ENCODE measurements around the gene LASP1.

LASP1 gene

DNA sequence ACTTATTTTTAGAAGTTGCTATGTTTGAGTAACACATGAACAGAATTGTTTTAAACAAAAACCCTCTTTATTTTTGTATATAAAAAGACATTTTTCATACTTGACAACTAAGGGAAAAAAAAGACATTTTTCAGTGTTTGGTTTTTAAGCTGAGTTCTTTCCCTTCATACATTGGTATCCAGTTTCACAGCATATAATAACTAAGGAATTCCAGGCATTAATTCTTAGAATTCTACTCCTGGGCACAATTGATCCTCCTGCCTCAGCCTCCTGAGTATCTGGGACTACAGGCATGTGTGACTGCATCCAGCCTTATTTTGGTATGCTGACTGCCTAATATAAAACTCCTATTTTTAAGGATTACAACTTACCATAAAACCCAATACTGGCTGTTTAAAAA lies 88.9 kb downstream of the LASP1 start:
- Histone ChIP-seq H3K9me3 (no peaks in the 10 kb centered on the region), H3K27ac (peak overlapping the region in 1 of 2 donors; percentile 58), H3K4me3 (no peak overlapping the region), H3K4me1 (peaks cover 0 to 22% (median 2%) of the 10 kb centered on the region in 4 donors), H3K27me3 (no peaks in the 10 kb centered on the region), H3K36me3 (no peaks in the 10 kb centered on the region)
- TF ChIP-seq, protein P1, sequence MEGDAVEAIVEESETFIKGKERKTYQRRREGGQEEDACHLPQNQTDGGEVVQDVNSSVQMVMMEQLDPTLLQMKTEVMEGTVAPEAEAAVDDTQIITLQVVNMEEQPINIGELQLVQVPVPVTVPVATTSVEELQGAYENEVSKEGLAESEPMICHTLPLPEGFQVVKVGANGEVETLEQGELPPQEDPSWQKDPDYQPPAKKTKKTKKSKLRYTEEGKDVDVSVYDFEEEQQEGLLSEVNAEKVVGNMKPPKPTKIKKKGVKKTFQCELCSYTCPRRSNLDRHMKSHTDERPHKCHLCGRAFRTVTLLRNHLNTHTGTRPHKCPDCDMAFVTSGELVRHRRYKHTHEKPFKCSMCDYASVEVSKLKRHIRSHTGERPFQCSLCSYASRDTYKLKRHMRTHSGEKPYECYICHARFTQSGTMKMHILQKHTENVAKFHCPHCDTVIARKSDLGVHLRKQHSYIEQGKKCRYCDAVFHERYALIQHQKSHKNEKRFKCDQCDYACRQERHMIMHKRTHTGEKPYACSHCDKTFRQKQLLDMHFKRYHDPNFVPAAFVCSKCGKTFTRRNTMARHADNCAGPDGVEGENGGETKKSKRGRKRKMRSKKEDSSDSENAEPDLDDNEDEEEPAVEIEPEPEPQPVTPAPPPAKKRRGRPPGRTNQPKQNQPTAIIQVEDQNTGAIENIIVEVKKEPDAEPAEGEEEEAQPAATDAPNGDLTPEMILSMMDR (IDR thresholded peaks at IDR 0.05), result no peak
- DNase-seq, result no peak
- intact Hi-C loops (cut with DNase I; ENCODE audit: low total_unique reads), result no loop called here

DNA sequence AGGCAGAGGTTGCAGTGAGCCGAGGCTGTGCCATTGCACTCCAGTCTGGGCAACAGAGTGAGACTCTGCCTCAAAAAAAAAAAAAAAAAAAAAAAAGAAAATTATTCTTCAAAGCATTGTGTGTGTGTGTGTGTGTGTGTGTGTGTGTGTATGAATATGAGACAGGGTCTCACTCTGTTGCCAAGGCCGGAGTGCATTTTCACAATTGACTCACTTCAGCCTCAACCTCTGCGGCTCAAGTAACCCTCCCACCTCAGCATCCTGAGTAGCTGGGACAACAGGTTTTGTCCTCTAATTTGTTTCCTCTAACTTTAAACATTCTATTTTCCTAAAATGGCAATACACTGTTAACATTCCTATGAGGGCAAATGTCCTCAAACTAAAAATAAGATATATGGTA lies 89.7 kb downstream of the LASP1 start:
- intact Hi-C loops (cut with DNase I; ENCODE audit: low total_unique reads), result no loop called here
- TF ChIP-seq, protein P1 (IDR thresholded peaks at IDR 0.05), result no peak
- Histone ChIP-seq H3K9me3 (no peaks in the 10 kb centered on the region), H3K36me3 (no peaks in the 10 kb centered on the region), H3K27ac (no peak overlapping the region), H3K4me1 (peaks cover 0 to 22% (median 2%) of the 10 kb centered on the region in 4 donors), H3K27me3 (no peaks in the 10 kb centered on the region), H3K4me3 (no peak overlapping the region)
- DNase-seq, result no peak

DNA sequence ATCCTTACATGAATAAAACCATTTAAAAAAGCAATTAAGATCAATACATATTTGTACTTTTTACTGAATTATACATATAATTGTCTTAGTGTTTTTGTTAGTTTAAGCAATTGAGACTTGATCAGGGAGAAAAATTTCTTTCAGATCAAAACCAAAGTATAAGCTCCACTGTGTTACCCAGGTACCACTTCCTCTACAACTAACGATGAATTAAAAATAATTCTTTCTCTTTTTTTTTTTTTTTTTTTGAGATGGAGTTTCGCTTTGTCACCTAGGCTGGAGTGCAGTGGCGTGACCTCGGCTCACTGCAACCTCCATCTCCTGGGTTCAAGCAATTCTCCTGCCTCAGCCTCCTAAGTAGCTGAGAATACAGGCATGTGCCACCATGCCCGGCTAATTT lies 90.5 kb downstream of the LASP1 start:
- TF ChIP-seq, protein P1 (IDR thresholded peaks at IDR 0.05), result no peak
- Histone ChIP-seq H3K27ac (no peak overlapping the region), H3K9me3 (no peaks in the 10 kb centered on the region), H3K27me3 (no peaks in the 10 kb centered on the region), H3K36me3 (no peaks in the 10 kb centered on the region), H3K4me1 (peaks cover 0 to 22% (median 2%) of the 10 kb centered on the region in 4 donors), H3K4me3 (no peak overlapping the region)
- intact Hi-C loops (cut with DNase I; ENCODE audit: low total_unique reads), result no loop called here
- no peak for DNase-seq

DNA sequence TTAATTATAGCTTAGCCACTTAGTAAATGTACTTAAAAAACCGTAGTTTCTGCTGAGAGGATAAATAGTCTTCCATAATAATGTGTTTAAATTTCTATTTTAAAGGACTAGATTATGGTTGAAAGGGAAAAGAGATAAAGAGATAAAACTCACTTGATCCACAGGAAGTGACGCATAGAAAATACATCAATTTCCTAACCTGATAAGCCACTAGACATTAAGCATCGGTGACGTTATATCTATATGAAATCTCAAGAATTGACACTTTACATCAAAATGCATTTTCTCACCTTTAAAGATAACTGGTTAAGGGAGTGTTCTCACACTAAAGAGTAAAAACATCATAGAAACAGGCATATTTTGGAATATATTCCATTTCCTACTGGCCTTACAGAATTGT lies 91.6 kb downstream of the LASP1 start:
- intact Hi-C loops (cut with DNase I; ENCODE audit: low total_unique reads), result no loop called here
- no peak overlapping the region for H3K27ac ChIP-seq
- DNase-seq, result no peak
- H3K4me3 ChIP-seq, result no peak overlapping the region
- peaks cover 0 to 22% (median 2%) of the 10 kb centered on the region in 4 donors for H3K4me1 ChIP-seq
- no peaks in the 10 kb centered on the region for H3K27me3 ChIP-seq
- TF ChIP-seq, protein P1 (IDR thresholded peaks at IDR 0.05), result no peak
- no peaks in the 10 kb centered on the region for H3K9me3 ChIP-seq
- H3K36me3 ChIP-seq, result no peaks in the 10 kb centered on the region

DNA sequence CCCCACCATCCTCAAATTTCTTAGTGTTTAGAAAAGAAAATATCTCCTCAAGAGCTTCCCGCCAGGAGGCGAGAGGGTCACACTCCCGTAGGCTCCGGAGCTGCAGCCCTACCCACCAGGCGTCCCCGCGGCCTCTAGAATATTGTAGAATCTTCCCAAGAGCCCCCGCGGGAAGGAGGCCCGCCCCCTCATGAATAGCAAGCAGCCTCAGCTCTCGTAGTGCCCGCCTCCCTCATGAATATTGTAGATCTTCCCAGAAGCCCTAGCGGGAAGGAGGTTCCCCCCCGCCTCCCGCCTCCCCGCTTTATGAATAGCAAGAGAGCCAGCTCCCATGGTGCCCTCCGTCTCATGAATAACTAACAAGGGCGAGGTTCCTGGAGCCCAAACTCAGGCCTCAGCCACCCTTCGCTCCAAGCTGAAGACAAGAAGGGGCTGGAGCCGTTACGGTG lies 97.5 kb downstream of the LASP1 start, which contains the start of gene FBXO47:
Gene FBXO47 (minus strand): TSS at position 114 of the 449 bp plus-strand sequence. CDS start 4,378 bp downstream, outside the sequence.
- Histone ChIP-seq H3K27ac (peak within 1 kb of the TSS; percentile 73 to 78), H3K27me3 (no peaks in the 10 kb centered on the region), H3K4me3 (peak within 1 kb of the TSS; percentile 34 to 40), H3K9me3 (no peaks in the 10 kb centered on the region), H3K36me3 (no peaks in the 10 kb centered on the region), H3K4me1 (peaks cover 0 to 7% (median 0%) of the 10 kb centered on the region in 4 donors)
- DNase-seq, result peak; percentile 95 to 97
- TF ChIP-seq, protein P1 (IDR thresholded peaks at IDR 0.05), result peak in 1 of 2 experiments; percentile 19
- intact Hi-C loops (cut with DNase I; ENCODE audit: low total_unique reads), result no loop called here

DNA sequence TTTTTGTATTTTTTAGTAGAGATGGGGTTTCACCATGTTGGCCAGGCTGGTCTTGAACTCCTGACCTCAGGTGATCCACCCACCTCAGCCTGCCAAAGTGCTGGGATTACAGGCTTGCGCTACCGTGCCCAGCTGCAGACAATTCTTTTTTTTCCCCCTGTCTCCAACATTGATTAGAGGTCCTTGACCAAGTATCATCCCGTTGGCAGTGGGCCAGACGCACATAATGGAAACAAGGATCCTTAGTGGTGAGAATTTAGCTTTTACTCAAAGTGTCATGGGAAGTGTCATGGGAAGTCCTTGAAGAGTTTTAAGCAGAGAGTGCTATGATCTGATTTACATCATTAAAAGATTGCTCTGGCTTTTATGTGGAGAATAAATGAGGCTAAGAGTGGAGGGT lies 99.4 kb downstream of the LASP1 start:
- DNase-seq, result no peak
- Histone ChIP-seq H3K27me3 (no peaks in the 10 kb centered on the region), H3K36me3 (no peaks in the 10 kb centered on the region), H3K4me3 (no peak overlapping the region), H3K9me3 (no peaks in the 10 kb centered on the region), H3K27ac (no peak overlapping the region), H3K4me1 (peaks cover 0 to 7% (median 0%) of the 10 kb centered on the region in 4 donors)
- intact Hi-C loops (cut with DNase I; ENCODE audit: low total_unique reads), result no loop called here
- TF ChIP-seq, protein P1 (IDR thresholded peaks at IDR 0.05), result no peak
